Muscle layer of colon (tissue), 2 donors: Measurements from ENCODE around the gene TKT.

ENCODE experiments used
- H3K27ac ChIP-seq: one replicate; pipeline ENCODE4 v1.7.0; 2013; ENCODE audit warnings: low read depth, mild to moderate bottlenecking, low read length, moderate library complexity
- H3K27me3 ChIP-seq, 2 donors: one replicate each; pipeline ENCODE4 v1.7.0; 2013; ENCODE audit warnings: low read length in 2 of 2, mild to moderate bottlenecking in 2 of 2; ENCODE audit not compliant: insufficient read depth in 2 of 2, control insufficient read depth in 1 of 2
- H3K36me3 ChIP-seq: one replicate; pipeline ENCODE4 v1.7.0; 2013; ENCODE audit warnings: mild to moderate bottlenecking, low read length; ENCODE audit not compliant: insufficient read depth
- H3K4me1 ChIP-seq: one replicate; pipeline ENCODE4 v1.7.0; 2013; ENCODE audit warnings: mild to moderate bottlenecking, low read length; ENCODE audit not compliant: insufficient read depth
- H3K4me3 ChIP-seq, 2 donors: one replicate each; pipeline ENCODE4 v1.7.0; 2013; ENCODE audit warnings: low read length in 2 of 2, low read depth in 1 of 2, mild to moderate bottlenecking in 1 of 2, moderate library complexity in 1 of 2
- H3K9ac ChIP-seq: one replicate; pipeline ENCODE4 v1.7.0; 2013; ENCODE audit warnings: low read length
- H3K9me3 ChIP-seq: one replicate; pipeline ENCODE4 v1.7.0; 2013; ENCODE audit warnings: mild to moderate bottlenecking, low read length
- donor health status: abdominal sarcoma.
- donor health status: Adenocarcinoma of cecum.

Gene TKT

DNA sequence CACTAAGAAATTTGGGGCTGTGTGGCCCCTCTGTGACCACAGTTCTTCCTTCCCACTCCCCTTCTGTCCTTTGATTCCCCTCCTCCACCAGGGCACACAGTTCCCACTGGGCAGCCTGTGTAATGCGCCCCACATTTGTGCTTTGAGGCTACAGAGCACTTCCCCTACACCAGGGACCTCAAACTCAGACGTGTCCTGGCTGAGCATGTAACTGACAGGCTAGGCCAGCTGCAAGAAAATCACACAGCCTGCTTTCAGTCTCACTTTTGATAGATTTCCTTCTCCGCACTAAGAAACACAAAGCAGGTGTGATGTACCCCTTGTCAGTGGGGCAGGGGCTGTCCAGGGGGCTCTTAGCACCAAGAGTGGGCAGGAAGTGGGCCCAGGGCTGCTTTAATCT lies 65.2 kb downstream of the TKT start:
- H3K9me3 ChIP-seq = no peaks in the 10 kb centered on the region
- no peak overlapping the region for H3K9ac ChIP-seq
- peaks cover 19% of the 10 kb centered on the region for H3K36me3 ChIP-seq
- H3K27ac ChIP-seq = no peak overlapping the region
- H3K27me3 ChIP-seq = no peaks in the 10 kb centered on the region
- no peak overlapping the region for H3K4me3 ChIP-seq
- H3K4me1 ChIP-seq = peaks cover 22% of the 10 kb centered on the region

DNA sequence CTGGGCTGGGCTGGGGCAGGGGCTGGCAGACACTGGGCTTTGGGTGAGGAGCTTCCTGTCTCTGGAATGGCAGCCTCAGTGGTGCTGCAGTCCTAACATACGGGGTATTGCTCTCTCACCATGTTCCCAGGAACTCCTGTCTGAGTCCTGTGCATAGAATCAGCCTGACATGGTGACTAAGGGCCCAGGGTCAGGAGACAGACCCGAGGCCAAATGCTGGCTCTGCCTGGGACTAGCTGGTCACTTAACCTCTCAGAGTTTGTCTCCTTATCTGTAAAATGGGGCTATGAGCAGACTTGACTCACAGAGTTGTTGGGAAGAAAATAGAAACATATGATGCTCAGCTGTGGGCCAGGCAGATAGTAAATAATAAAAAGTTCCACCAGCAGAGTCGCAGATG lies 66.5 kb downstream of the TKT start:
- Histone ChIP-seq H3K27ac (no peak overlapping the region), H3K36me3 (peaks cover 23% of the 10 kb centered on the region)

DNA sequence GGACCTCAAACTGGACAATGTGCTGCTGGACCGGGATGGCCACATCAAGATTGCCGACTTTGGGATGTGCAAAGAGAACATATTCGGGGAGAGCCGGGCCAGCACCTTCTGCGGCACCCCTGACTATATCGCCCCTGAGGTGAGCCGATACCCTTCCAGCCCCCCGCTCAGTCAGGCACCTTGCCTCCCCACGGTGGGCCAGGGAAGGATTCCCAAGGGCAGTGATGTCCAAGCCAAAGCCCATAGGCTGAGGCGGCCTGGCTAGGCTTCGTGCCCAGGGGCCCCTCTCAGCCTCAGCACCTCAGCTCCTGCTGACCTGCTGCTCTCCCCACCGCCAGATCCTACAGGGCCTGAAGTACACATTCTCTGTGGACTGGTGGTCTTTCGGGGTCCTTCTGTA lies 67.1 kb downstream of the TKT start:
- no peak overlapping the region for H3K27ac ChIP-seq
- H3K4me3 ChIP-seq = no peak overlapping the region
- no peak overlapping the region for H3K9ac ChIP-seq
- H3K4me1 ChIP-seq = peaks cover 6% of the 10 kb centered on the region
- peaks cover 23% of the 10 kb centered on the region for H3K36me3 ChIP-seq
- H3K9me3 ChIP-seq = no peaks in the 10 kb centered on the region
- H3K27me3 ChIP-seq = no peaks in the 10 kb centered on the region

More for the DNA sequence above, 66.5 kb downstream of the TKT start:
- H3K27me3 ChIP-seq = no peaks in the 10 kb centered on the region
- peaks cover 11% of the 10 kb centered on the region for H3K4me1 ChIP-seq
- H3K4me3 ChIP-seq = no peak overlapping the region
- no peaks in the 10 kb centered on the region for H3K9me3 ChIP-seq
- no peak overlapping the region for H3K9ac ChIP-seq

DNA sequence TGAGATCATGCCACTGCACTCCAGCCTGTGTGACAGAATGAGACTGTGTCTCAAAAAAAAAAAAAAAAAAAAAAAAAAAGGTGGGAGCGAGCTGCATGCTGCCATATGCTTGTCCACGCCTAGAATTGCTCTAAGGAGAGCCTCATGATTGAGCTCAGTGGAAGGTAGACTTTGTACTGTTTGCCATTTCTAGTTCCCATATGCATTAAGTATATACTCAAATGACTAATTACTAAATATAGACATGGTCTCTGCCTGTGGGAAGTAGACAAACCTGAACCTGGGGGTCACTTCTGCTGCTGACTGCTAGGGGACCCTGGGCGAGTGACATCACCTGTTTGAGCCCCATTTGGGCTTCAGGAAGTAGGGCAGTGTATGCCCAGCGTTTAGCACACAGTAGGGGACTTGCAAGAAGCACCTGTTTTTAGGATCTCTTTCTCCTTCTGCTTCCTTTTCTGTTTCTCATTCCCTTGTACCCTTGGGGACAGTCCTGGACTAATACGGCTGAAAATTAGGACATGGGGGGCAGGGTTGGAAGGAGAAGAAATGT lies 67.6 kb downstream of the TKT start:
- Histone ChIP-seq H3K4me3 (no peak overlapping the region), H3K27me3 (no peaks in the 10 kb centered on the region), H3K36me3 (peaks cover 26% of the 10 kb centered on the region), H3K4me1 (peaks cover under 1% of the 10 kb centered on the region), H3K9ac (no peak overlapping the region), H3K27ac (no peak overlapping the region), H3K9me3 (no peaks in the 10 kb centered on the region)

DNA sequence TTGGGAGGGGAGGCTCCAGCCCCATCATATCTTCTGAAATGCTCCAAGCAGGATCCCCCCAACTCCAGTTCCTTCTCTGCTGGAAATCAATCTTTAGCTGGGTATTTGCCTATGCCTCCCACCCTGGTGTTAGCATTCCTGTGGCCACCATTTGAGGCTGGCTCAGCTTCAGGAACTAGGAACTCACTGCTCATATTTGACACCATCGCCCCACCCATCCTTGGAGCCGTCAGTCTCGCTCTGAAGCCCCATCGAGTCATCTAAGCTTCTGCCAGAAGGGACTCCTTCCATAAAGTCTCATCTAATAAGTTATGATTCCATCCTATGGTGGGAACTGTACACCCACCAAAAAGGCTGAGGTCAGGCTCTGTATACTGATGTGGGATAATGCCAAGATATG lies 68.4 kb downstream of the TKT start:
- H3K27me3 ChIP-seq = no peaks in the 10 kb centered on the region
- H3K9ac ChIP-seq = no peak overlapping the region
- peaks cover 27% of the 10 kb centered on the region for H3K36me3 ChIP-seq
- H3K4me1 ChIP-seq = no peaks in the 10 kb centered on the region
- no peaks in the 10 kb centered on the region for H3K9me3 ChIP-seq
- no peak overlapping the region for H3K27ac ChIP-seq
- no peak overlapping the region for H3K4me3 ChIP-seq

DNA sequence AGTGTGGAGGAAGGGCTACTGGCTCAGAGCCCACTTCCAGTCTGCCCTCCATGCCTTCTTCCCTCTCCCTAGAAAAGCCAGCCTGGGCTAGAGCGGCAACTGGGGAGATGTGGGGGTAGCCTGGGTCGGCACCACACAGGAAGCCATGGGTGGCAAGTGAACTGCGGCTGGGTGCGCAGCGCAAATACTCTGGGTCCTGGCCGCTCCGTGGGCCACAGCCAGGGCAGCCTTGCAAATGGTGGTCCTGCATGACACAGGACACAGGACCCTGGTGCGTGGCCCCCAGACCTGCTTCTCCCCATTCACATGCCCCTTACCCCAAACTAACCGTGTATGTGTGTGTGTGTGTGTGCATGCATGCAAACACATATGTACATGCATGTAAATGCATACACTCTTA lies 69.1 kb downstream of the TKT start:
- Histone ChIP-seq H3K4me3 (no peak overlapping the region), H3K27ac (no peak overlapping the region), H3K9ac (no peak overlapping the region), H3K27me3 (no peaks in the 10 kb centered on the region), H3K4me1 (no peaks in the 10 kb centered on the region), H3K36me3 (peaks cover 28% of the 10 kb centered on the region), H3K9me3 (no peaks in the 10 kb centered on the region)

DNA sequence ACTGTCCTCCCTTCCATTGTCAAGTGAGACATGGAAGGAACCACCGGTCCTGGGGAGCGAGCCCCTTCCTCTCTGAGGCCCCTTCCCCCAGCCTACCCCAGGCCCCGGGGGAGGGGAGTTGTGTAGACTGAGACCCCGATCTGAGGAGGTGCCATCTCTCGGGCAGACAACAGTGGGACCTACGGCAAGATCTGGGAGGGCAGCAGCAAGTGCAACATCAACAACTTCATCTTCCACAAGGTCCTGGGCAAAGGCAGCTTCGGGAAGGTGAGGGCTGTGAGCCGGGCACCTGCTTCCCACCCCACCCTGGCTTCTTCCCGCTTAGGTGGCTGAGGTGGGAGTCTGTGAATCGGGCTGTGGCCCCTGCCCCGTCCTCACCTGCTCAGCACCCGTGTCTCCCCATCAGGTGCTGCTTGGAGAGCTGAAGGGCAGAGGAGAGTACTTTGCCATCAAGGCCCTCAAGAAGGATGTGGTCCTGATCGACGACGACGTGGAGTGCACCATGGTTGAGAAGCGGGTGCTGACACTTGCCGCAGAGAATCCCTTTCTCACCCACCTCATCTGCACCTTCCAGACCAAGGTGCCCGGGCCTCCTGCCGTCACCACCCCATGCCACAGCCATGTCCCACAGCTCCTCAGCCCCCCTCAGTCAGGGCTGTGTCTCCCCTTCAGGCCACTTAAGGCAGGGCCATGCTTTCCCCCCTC lies 69.9 kb downstream of the TKT start:
- H3K9me3 ChIP-seq = no peaks in the 10 kb centered on the region
- no peaks in the 10 kb centered on the region for H3K27me3 ChIP-seq
- no peak overlapping the region for H3K4me3 ChIP-seq
- no peak overlapping the region for H3K9ac ChIP-seq
- H3K36me3 ChIP-seq = peaks cover 35% of the 10 kb centered on the region
- H3K4me1 ChIP-seq = no peaks in the 10 kb centered on the region
- H3K27ac ChIP-seq = no peak overlapping the region

DNA sequence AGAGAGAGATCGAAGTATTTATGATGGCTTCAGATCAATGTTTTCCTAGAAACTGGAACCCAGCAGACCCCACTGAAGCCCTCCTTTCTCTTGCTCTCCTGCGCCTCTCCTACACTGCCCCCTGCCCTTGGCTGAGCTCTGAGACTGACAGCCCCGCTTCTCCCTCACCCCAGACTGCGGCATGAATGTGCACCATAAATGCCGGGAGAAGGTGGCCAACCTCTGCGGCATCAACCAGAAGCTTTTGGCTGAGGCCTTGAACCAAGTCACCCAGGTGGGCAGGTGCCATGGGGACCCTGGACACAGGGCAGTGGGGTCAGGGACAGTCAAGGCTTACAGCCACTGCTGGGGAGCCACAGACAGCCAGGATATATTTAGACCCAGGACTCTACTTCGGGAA lies 71.1 kb downstream of the TKT start:
- no peak overlapping the region for H3K4me3 ChIP-seq
- no peaks in the 10 kb centered on the region for H3K9me3 ChIP-seq
- peaks cover 34% of the 10 kb centered on the region for H3K36me3 ChIP-seq
- no peak overlapping the region for H3K9ac ChIP-seq
- H3K27ac ChIP-seq = no peak overlapping the region
- no peaks in the 10 kb centered on the region for H3K27me3 ChIP-seq
- no peaks in the 10 kb centered on the region for H3K4me1 ChIP-seq

DNA sequence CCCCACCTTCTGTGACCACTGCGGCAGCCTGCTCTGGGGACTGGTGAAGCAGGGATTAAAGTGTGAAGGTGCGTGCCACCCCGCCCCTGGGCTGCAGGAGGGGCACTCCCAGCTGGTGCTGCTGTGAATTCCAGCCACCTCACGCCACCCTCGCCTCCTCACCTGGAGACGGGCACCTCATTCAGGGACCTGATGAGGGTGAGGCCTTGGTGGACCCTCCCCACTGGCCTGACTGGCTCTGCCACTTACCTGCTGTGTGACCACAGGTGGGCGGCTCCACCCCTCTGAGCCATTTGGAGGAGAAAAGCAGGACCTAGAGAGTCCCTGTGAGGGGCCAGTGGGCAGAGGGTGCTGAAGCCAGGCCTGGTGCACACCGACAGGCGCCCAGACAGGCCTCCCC lies 72.3 kb downstream of the TKT start:
- H3K9me3 ChIP-seq = no peaks in the 10 kb centered on the region
- H3K4me1 ChIP-seq = no peaks in the 10 kb centered on the region
- H3K9ac ChIP-seq = no peak overlapping the region
- H3K4me3 ChIP-seq = no peak overlapping the region
- H3K36me3 ChIP-seq = peaks cover 37% of the 10 kb centered on the region
- H3K27me3 ChIP-seq = no peaks in the 10 kb centered on the region
- H3K27ac ChIP-seq = no peak overlapping the region

DNA sequence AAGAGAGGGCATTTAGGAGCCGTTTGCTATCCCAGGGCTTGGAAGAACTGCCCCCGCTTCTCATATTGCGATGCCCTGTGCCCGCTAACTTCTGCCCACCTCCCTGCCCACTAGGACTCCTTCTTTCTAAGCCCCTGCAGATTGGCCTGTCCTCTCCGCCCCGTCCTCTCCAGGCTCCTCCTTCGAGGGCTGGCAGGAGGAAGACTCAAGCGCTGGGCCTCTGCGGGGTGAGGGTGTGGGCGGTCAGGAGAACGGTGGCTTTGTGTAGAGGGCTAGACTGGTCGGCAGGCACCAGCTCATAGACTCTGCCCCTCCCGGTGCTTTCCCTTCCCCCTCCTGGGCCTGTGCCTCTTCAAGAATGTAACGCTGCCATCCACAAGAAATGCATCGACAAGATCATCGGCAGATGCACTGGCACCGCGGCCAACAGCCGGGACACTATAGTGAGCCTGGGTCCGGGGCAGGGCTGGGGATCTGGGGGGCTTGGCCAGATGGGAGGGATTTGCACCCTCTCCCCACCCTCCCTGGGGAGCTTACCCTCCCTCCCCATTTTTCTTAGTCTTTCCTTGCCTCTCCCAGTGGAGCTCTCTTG lies 73.0 kb downstream of the TKT start:
- no peak overlapping the region for H3K4me3 ChIP-seq
- H3K4me1 ChIP-seq = no peaks in the 10 kb centered on the region
- H3K9me3 ChIP-seq = no peaks in the 10 kb centered on the region
- H3K36me3 ChIP-seq = peaks cover 36% of the 10 kb centered on the region
- H3K27ac ChIP-seq = no peak overlapping the region
- H3K9ac ChIP-seq = no peak overlapping the region
- H3K27me3 ChIP-seq = no peaks in the 10 kb centered on the region

DNA sequence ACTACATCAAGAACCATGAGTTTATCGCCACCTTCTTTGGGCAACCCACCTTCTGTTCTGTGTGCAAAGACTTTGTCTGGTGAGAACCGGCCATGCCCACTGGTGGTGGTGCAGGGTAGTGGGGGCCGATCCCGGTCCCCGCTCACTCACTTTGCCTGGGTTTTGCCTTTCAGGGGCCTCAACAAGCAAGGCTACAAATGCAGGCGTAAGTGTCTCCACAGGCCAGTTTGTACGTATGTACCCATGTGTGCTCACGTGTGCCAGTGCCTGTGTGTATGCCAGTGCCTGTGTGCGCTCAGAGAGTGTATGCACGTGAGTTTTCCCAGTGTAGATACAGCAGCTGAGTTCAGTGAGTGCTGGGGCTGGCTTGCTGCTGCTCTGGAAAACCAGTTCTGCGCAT lies 74.3 kb downstream of the TKT start:
- Histone ChIP-seq H3K27ac (no peak overlapping the region), H3K27me3 (no peaks in the 10 kb centered on the region), H3K4me3 (no peak overlapping the region), H3K36me3 (peaks cover 36% of the 10 kb centered on the region), H3K9me3 (no peaks in the 10 kb centered on the region), H3K9ac (no peak overlapping the region), H3K4me1 (no peaks in the 10 kb centered on the region)

DNA sequence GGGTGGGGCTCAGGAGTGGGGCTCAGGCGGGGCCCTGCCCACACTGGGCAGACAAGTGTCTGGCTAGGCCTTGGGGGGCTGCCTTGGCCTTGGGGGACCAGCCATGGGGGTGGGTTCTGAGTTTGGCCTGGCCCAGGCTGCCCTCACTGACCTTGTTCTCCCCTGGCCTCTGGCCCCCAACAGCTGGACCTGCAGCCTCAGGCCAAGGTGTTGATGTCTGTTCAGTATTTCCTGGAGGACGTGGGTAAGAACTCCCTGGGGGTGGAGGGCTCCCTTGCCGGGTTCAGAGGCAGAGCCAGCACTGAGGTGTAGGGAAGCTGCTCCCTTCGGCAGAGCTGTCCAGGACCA lies 74.8 kb downstream of the TKT start:
- Histone ChIP-seq H3K27ac (no peak overlapping the region), H3K27me3 (no peaks in the 10 kb centered on the region), H3K9me3 (no peaks in the 10 kb centered on the region), H3K4me1 (no peaks in the 10 kb centered on the region), H3K9ac (no peak overlapping the region), H3K36me3 (peaks cover 36% of the 10 kb centered on the region), H3K4me3 (no peak overlapping the region)
